ENCODE measurements around the gene RYR1.

RYR1 gene

GRCh38 chr19:38417544-38418506 lies 15.7 kb upstream of the RYR1 start (continued):
- TF ChIP-seq, protein P1, sequence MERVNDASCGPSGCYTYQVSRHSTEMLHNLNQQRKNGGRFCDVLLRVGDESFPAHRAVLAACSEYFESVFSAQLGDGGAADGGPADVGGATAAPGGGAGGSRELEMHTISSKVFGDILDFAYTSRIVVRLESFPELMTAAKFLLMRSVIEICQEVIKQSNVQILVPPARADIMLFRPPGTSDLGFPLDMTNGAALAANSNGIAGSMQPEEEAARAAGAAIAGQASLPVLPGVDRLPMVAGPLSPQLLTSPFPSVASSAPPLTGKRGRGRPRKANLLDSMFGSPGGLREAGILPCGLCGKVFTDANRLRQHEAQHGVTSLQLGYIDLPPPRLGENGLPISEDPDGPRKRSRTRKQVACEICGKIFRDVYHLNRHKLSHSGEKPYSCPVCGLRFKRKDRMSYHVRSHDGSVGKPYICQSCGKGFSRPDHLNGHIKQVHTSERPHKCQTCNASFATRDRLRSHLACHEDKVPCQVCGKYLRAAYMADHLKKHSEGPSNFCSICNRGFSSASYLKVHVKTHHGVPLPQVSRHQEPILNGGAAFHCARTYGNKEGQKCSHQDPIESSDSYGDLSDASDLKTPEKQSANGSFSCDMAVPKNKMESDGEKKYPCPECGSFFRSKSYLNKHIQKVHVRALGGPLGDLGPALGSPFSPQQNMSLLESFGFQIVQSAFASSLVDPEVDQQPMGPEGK (tag by site-specific recombination; IDR thresholded peaks at IDR 0.05) = peak; percentile 77
- TF ChIP-seq ZNF221 (tag by site-specific recombination; IDR thresholded peaks at IDR 0.05; ENCODE audit: borderline replicate concordance) (no peak), ZNF169 (tag by site-specific recombination; IDR thresholded peaks at IDR 0.05) (0 out of 2 replicates have a peak, but pooled peaks have one; percentile 61), YY2 (tag by site-specific recombination; IDR thresholded peaks at IDR 0.05) (0 out of 2 replicates have a peak, but pooled peaks have one; percentile 23), IKZF3 (tag by site-specific recombination; IDR thresholded peaks at IDR 0.05) (peak; percentile 67), WT1 (tag by site-specific recombination; IDR thresholded peaks at IDR 0.05) (peak; percentile 63; the same call in 1 of the 2 replicates), ZXDB (tag by site-specific recombination; IDR thresholded peaks at IDR 0.05) (peak; percentile 55; the same call in 1 of the 2 replicates), ZNF629 (tag by site-specific recombination; IDR thresholded peaks at IDR 0.05) (peak; percentile 90), ZNF19 (tag by site-specific recombination; IDR thresholded peaks at IDR 0.05; ENCODE audit: low read depth) (no peak), SCRT2 (tag by site-specific recombination; IDR thresholded peaks at IDR 0.05) (peak; percentile 58), ZBTB44 (tag by site-specific recombination; IDR thresholded peaks at IDR 0.05) (no peak), ZNF654 (tag by site-specific recombination; IDR thresholded peaks at IDR 0.05; ENCODE audit: low read depth) (no peak), SCRT1 (tag by site-specific recombination; IDR thresholded peaks at IDR 0.05; ENCODE audit: borderline replicate concordance) (0 out of 2 replicates have a peak, but pooled peaks have one; percentile 39)
- TF ChIP-seq, protein P2, sequence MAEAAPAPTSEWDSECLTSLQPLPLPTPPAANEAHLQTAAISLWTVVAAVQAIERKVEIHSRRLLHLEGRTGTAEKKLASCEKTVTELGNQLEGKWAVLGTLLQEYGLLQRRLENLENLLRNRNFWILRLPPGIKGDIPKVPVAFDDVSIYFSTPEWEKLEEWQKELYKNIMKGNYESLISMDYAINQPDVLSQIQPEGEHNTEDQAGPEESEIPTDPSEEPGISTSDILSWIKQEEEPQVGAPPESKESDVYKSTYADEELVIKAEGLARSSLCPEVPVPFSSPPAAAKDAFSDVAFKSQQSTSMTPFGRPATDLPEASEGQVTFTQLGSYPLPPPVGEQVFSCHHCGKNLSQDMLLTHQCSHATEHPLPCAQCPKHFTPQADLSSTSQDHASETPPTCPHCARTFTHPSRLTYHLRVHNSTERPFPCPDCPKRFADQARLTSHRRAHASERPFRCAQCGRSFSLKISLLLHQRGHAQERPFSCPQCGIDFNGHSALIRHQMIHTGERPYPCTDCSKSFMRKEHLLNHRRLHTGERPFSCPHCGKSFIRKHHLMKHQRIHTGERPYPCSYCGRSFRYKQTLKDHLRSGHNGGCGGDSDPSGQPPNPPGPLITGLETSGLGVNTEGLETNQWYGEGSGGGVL (tag by site-specific recombination; IDR thresholded peaks at IDR 0.05) = peak; percentile 95
- TF ChIP-seq, protein P3, sequence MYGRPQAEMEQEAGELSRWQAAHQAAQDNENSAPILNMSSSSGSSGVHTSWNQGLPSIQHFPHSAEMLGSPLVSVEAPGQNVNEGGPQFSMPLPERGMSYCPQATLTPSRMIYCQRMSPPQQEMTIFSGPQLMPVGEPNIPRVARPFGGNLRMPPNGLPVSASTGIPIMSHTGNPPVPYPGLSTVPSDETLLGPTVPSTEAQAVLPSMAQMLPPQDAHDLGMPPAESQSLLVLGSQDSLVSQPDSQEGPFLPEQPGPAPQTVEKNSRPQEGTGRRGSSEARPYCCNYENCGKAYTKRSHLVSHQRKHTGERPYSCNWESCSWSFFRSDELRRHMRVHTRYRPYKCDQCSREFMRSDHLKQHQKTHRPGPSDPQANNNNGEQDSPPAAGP (tag by site-specific recombination; IDR thresholded peaks at IDR 0.05) = peak; percentile 42; the same call in 1 of the 2 replicates

- no peak overlapping the region for H3K4me3 ChIP-seq (ENCODE audit: low read depth, low read length)
- peaks cover 11% of the 10 kb centered on the region for H3K4me1 ChIP-seq (ENCODE audit: control insufficient read depth, insufficient read depth, low read length)
- no peak for TF ChIP-seq ZNF660 (tag by site-specific recombination; IDR thresholded peaks at IDR 0.05)
- TF ChIP-seq ZSCAN16 (tag by site-specific recombination; IDR thresholded peaks at IDR 0.05) = no peak
- no peaks in the 10 kb centered on the region for H3K9me3 ChIP-seq (ENCODE audit: control insufficient read depth, insufficient read depth, low read depth, low read length)
- CTCF ChIA-PET = interaction anchor here (1.9 kb wide), 1 partner anchor 19 kb away, joined by 9 read pairs; the partner anchor contains the start of gene FAM98C
- POLR2A ChIA-PET = interaction anchor here (0.6 to 1.4 kb wide), 2 partner anchors 198 to 421 kb away, joined by 4 to 5 read pairs; partner anchors contain the start of gene EIF3K
- H3K27ac ChIP-seq (ENCODE audit: extremely low read depth, low read depth, low read length) = no peak overlapping the region
- H3K36me3 ChIP-seq (ENCODE audit: control insufficient read depth in 2 of 2, insufficient read depth in 1 of 2, low read length in 2 of 2) = no peaks in the 10 kb centered on the region
Observed at GRCh38 chr19:38420935-38421334, 12.6 kb upstream of the RYR1 start.

Data from HEK293 (cell line).